Measurements from ENCODE around the gene TSR2.
"Not testable (repeated sequence)": the region's sequence is repeated elsewhere in the genome, so short reads cannot be mapped to it uniquely, and the experiment has no call there.

TSR2 gene

DNA sequence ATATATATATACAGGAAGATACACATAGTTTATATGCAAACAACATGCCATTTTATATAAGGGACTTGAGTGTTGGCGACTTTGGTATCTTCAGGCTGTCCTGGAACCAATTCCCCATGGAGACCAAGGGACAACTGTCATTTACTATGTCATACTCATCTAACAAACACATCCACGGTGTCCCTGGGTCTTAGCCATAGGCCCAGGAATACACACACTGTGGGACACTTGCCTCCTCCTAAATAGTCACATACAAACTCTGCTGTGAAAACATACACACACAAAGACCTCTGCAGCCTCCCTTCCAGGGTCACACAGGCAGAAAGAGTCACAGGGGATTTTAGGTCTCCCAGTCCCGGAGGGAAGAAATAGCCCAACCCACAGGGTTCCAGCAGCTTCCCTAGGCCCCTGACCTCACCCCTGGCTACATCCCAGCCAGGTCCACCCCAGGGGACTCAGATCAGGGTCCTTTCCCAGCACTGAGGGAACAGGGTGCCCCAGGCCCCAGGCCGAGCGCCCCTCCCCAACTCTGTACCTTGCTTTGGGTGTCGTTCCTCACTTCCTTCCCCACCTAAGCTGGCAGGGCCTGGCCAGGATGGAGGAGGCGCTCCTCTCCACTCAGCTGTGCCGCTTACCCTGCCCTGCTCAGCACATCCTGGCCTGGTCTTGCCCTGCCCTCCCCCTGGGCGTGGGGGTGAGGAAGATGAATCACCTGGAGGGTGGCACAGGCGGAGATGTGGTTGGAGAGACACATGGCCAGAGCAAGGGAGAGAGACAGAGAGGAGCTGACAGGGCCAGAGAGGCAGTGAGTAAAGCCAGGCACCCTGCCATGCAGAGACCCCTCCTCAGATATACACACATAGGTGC is 34.0 kb downstream of the TSR2 start:
- DNase-seq: no peak

DNA sequence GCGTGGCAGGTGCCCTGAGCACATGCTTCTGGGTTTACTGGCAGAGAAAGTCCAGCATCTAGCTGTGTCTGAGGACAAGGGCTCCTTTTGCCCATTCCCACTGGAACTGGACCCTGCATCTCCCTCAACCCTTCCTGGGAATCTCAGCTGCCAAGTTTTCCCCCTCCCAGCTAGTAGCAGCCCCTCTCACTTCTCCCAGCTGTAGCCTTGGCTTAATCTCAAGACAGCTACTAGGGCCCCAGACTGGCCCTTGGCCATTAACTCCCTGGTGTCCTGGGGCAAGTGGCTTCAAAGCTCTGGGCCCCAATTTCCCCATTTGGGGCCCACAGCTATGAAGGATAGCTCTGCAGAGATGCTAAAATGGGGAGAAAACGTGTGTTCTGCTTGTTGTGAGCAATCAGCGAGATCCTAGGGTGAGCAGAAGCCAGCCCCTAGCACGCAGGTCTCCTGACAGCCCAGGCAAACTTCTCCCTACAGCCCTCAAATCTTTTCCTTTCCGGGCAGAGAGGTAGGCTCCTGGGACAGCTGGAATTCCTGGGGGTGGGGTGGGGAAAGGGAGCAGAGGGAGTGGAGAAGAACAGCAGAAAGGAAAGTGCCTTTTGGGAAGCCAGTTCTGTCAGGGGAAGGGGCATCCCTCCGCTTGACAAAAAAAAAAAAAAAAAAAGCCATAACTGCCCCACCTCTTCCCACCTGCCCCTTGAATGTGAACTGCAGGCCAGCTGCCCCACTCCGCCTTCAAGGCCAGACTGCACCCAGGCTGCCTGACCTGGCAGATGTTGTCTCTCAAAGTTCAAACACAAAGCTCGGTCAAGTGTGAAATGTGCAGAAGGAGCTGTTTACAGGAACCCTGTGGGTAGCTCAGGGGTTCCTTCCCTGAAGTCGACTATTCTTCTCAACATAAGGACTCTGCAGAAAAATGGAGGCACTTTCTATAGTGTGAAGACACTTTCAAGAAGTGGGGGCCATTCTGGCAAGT is 39.2 kb downstream of the TSR2 start:
- peak in 1 of 58 donors; percentile 2 for DNase-seq

GRCh38 chrX:54482839-54483593 is 42.8 kb downstream of the TSR2 start:
- DNase-seq: no peak

DNA sequence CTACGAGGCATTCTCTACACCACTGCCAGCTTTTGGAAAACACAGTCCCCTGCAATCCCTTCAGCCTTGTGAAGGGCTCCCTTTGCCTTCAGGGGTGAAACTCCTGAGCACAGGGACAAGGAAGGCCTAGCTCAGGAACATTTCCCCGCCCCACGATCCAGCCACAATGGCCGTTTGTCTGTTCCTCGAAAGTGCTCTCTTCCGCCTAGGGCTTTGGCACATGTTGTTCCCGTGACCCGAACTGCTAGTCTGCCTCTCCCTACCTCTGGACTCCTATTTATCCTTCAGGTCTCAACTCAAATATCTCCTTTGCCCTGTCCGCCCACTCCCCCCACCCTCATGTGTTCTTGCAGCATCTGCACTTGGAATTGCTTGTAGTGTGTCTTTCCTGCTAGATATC is 43.7 kb downstream of the TSR2 start:
- peak in 7 of 58 donors; percentile 0 to 8 (median 4) for DNase-seq

DNA sequence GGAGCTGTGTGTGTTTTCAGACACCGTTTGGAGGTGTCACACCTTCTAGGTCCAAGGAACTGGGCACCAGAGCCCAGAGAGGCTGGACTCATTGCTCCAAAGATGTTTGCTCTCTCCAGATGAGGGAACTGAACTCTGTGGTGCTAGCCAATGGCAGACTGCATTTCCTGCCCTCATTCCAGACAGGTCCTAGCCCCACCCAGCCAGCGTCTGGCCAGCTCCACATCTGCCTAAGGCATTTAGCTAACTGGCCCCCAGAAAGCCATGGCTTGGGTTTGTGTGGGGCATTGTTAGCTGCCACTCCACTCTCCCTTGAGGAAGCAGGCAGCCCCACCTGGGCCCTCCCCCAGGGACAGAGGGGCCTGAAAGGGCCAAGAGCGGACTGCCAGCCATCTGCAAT is 44.5 kb downstream of the TSR2 start:
- DNase-seq: no peak

- DNase-seq: not testable (repeated sequence)
Observed at GRCh38 chrX:54489819-54490218, 49.6 kb downstream of the TSR2 start.

DNA sequence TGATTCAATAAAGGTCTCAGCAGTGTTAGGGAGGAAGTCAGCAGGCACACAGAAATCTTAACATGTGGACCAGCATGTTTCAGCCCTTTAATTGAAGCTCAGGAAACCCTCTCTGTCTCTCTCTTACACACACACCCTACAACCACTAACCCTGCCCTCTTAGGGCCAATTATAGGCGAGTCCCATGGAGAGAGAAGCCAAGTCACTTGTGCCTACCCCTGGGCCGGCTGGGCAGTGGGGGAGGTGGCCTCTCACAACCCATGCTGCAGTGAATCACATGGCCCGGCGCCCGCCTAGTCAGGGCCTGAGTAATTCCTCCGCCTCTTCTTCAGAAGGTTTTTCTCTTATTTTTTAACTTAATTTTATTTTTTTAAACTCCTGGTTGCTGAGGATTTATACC is 52.1 kb downstream of the TSR2 start:
- peak in 2 of 58 donors; percentile 1 to 7 for DNase-seq

DNA sequence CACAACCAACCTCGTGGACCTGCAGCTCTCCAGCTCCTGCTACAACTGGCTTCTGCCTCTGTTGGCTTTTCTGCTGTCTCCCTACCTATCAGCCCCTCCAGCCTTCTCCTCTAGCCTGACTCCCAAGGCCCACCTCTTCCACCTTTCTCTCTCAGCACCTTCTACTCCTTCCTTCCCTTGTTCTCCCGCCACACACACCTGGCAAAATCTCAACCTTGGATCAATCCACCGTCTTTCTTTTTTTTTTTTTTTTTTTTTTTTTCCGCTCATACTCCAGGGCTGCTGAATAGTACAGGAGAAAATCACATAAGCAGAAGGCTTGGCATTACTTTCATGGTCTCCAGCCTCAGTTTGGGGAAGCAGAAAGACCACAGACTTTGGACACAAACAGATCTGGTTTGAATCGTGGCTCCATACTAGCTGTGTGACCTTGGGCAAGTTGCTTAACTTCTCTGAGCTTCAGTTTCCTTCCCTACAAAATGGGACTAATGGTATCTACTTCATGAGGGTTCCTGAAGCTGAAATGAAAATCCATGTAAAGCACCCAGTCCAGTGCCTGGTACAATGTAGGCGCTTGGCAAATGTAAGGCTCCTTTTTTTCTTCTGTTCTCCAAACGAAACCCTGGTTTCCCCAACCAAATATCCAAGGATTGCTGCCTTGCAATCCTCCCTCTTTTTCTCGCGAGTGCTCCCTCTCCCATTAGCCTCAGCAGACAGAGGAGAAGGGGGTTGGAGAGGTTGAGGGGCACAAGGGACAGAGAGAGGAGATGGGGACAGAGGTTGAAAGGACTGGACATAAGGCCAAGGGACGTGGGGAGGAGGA is 54.2 kb downstream of the TSR2 start:
- DNase-seq: no peak

Data from anterior cingulate cortex (tissue), 58 donors.